RPMI7951 (cell line): Measurements from ENCODE around the gene PPBP. TPM values are rescaled to one million over a fixed set of nuclear protein-coding genes. Genes with fewer than 3 reads are reported as not detected.
"Not testable (repeated sequence)": the region's sequence is repeated elsewhere in the genome, so short reads cannot be mapped to it uniquely, and the experiment has no call there.

ENCODE experiments used
- DNase-seq: peaks from one replicate; pipeline ENCODE4 v3.0.0-alpha.2; 2012; ENCODE audit warnings: low read depth
- total RNA-seq: library from RNA; depleted of rRNA; stranded (reverse); fragments of >200 nt; shearing (Covaris generic); gene quantifications from 2 replicates; pipeline ENCODE4 v1.2.3, GENCODE V29; 2014

Gene PPBP
- total RNA-seq, 1 experiment from 2014 or later: not detected

GRCh38 chr4:73992050-73992449, 4.1 kb upstream of the PPBP start:
- no peak for DNase-seq

DNA sequence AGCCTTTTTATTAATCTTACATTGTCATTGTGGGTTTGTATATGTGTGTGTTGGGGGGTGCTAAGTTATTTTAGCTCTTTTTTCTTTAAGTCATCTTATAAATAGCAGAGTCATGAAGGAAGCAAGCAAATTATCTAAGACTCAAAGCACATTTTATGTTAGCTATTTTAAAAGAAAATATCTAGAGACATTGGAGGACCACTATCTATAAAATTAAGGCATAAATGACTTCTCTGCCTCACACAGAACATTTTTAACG, 3.7 kb upstream of the PPBP start:
- DNase-seq: no peak

DNA sequence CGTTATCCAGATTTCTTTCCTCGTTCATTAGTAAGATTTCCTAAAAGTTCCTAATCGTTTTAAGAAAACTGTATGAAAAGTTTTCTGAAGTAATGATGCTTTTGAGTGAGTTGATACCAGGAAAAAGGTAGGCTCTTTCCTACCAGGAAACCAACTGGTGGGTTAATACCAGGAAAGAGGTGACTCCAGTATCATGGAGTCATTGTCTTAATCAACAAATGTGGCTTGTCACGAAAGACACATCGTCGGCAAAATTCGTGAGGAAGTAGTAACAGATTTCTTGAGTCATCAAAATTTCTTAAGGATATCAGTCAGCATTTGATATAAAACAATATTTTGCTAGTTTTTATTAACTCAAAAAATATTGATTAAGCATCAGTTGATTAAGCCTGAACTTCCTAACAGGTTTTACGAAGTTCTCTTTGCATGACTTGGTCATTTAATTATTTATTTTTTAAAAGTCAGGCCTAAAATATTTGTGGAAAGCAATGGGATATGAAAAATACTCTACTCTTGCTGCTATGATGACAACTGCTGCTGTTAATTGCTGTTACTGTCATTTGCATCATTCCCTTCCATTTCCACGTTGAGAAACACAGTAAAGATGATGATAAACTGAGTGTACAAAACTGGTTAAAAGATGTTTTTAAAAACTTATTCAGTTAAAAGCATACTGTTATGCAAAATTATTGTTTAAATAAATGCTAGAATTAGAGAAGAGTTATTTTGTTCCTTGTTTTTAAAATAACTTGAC, 3.2 kb upstream of the PPBP start:
- no peak for DNase-seq

GRCh38 chr4:73989928-73990327, 1.9 kb upstream of the PPBP start:
- DNase-seq: no peak

DNA sequence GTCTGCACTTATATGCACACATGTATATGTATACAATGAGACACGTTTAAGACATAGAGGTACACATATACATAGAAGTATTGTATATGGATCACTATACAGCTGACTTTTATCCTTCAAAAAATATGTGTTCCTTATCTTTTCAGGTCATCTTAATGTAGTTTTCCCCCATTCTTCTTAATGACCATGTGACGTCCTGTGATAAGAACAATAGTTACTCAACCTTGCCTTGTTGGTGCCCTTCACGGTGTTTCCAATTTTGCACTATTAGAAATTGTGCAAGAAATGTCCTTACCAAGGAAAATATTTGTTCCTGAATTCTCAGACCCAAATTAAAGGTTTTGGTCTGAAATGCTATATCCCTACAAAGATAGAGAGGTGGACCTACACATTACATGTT, 1.0 kb upstream of the PPBP start:
- no peak for DNase-seq

- no peak for DNase-seq
These were observed 2.5 kb downstream of the PPBP start for GRCh38 chr4:73985528-73985852.

DNA sequence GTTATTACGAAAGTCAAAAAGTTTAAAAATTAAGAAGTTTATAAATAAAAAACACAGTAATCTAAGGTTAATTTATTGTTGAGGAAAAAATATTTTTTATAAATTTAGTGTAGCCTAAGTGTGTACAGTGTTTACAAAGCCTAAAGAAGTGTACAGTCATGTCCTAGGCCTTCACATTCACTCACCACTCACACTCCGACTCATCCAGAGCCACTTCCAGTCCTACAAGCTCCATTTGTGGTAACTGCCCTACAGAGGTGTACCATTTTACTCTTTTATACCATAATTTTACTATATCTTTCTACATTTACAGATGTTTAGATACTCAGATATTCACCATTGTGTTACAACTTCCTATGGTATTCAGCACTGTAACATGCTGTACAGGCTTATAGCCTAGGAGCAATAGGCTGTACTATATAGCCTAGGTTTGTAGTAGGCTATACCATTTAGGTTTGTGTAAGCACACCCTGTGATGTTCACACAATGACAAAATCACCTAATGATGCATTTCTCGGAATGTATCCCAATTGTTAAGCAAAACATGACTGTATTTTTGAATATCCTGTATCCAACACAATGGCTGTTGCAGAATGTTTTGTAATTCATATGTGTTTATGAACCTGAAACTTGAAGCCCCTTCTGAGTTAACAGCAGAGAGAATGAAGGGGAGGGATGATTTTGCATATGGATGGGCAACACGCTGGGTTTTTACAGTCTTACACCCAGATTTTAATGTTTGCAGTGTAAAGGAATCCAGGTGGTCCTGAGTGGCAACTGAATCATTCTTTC, 3.1 kb downstream of the PPBP start:
- no peak for DNase-seq

DNA sequence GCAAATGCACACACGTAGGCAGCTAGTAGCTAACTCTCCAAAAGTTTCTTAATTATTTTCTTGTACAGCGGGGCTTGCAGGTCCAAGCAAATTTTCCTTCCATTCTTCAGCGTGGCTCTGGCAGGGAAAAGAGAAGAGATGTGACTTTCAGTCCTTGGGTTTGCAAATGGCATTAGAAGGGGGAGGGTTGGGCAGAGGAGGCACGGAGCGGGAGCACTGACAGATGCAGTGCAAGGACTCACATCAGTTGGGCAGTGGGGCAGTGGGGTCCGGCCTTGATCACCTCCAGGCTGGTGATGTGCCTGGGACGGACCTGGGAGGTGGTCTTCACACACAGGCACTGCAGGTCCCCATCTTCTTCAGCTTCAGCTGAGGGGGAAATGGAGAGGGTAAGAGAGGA, 6.8 kb downstream of the PPBP start:
- not testable (repeated sequence) for DNase-seq

GRCh38 chr4:73979407-73979957, 8.5 kb downstream of the PPBP start:
- DNase-seq: no peak

GRCh38 chr4:73978886-73979285, 9.1 kb downstream of the PPBP start:
- DNase-seq: peak; percentile 11

DNA sequence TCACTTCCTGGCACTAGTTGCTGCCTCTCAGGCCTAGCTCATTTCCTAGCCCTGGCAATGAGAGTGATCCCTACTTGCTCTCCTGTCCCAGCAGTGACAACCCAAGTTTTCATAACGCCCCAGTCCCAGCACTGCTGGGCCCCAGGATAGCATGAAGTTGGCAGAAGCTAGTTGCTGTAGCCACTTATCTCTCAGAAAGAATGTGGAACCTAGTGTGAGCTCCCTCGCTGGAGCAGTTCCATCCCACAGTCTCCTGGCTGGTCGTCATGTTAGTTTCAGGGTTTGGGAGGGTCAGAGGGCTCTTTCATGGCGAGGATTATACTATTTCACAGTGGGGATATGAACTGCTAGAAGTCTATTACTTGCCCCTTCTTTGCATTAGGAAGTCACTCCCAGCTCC, 11.3 kb downstream of the PPBP start:
- no peak for DNase-seq

DNA sequence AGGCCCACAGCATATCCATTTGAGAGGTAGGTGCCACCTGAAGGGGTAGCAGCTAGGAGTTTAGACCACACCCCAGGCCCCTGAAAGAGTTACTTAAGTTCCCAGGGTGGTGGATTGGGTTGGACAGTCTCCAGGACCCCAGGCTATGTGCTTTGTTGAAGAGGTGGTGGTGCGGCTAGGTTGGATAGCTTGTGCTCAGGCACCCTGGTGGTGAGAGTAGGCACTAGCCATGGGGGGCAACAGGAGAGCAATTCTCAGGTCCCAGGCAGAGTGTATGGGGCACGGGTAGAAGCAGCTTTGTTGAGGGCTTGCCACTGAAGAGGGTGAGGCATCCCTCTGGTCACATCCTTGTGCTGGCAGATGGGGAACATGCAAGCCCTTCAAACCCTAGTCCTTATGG, 11.8 kb downstream of the PPBP start:
- DNase-seq: no peak

DNA sequence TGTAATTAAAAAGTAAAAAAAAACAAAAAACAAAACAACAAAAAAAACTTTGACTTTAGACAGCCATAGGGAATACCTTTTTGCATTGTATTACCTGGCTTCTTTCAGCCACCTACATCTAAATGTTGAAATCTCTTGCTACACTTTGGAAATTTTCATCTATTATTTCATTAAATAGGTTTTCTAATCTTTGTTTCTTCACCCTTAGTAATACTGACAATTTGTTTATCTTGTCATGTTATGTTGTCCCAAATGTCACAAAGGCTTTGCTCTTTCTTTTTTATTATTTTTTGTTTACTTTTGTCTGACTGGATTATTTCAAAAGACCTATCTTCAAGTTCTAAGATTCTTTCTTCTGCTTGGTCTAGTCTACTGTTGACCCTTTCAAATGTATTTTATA, 13.6 kb downstream of the PPBP start:
- no peak for DNase-seq

DNA sequence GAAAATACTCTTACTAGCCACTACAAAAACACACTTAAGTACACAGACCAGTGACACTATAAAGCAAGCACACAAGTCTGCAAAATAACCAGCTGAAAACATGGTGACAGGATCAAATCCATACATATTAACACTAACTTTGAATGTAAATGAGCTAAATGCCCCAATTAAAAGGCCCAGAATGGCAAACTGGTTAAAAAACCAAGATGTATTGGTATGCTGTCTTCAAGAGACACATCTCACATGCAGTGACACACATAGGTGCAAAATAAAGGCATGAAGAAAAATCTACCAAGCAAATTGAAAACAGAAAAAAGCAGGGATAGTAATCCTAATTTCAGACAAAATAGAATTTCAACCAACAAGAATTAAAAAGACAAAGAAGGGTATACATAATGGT, 17.0 kb downstream of the PPBP start:
- no peak for DNase-seq

DNA sequence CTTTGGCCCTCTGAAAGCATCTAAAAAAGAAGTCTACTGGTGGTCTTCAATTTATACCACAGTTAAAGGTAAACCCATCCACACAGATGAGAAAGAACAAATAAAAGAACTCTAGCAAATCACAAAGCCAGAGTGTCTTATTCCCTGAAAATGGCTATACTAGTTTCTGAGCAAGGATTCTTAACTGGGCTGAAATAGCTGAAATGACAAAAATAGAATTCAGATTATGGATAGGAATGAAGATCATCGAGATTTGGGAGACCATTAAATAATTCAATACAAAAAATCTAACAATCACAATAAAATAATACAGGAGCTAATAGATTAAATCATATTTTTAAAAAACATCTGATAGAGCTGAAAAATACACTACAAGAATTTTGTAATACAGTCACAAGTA, 18.0 kb downstream of the PPBP start:
- no peak for DNase-seq

- no peak for DNase-seq
These were observed 20.1 kb downstream of the PPBP start for GRCh38 chr4:73967866-73968265.

DNA sequence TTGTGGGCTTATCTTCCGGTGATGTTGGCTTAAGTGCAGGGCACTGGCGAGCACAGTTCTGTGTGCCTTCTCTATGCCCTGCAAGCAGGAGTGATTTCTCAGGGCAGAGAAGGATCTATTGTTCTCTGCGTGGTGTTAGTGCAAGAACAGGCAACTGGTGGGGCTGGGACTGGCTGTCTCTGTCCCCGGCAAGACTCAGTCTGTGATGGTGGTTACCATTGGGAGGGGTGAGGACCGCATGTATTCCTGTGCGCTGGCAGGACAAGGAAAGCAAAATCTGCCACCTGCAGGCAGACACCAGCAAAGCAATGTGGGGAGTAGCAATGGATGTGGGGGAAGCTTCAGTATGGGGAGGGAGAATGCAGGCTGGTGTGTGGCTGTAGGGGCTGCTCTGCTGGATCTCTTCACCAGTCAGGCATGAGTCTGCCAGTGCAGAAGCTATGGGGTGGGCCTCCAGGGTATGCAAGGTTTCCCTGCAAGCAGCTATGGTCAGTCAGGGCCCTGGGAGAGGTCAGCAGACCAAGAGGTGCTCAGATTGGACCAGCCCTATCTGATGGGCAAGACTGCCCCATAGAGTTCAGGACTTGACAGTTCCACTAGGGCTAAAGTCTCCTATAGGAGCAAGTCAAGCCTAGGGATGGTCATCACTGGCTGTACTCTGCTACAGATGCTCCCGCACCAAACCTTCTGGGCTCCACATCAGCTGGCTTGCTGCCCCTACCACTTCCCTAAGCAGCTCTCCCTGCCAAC, 23.0 kb downstream of the PPBP start:
- DNase-seq: peak; percentile 65

- no peak for DNase-seq
These were observed 25.3 kb downstream of the PPBP start for GRCh38 chr4:73962724-73963123.

DNA sequence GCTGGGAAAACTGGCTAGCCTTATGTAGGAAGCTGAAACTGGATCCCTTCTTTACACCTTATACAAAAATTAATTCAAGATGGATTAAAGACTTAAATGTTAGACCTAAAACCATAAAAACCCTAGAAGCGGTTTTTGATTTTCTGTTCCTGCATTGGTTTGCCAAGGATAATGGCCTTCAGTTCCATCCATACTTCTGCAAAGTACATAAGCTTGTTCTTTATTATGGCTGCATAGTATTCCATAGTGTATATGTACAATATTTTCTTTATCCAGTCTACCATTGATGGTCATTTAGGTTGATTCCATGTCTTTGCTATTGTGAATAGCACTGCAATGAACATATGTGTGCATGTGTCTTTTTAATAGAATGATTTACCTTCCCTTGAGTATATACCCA, 28.9 kb downstream of the PPBP start:
- not testable (repeated sequence) for DNase-seq

GRCh38 chr4:73952352-73952751, 35.6 kb downstream of the PPBP start:
- no peak for DNase-seq

DNA sequence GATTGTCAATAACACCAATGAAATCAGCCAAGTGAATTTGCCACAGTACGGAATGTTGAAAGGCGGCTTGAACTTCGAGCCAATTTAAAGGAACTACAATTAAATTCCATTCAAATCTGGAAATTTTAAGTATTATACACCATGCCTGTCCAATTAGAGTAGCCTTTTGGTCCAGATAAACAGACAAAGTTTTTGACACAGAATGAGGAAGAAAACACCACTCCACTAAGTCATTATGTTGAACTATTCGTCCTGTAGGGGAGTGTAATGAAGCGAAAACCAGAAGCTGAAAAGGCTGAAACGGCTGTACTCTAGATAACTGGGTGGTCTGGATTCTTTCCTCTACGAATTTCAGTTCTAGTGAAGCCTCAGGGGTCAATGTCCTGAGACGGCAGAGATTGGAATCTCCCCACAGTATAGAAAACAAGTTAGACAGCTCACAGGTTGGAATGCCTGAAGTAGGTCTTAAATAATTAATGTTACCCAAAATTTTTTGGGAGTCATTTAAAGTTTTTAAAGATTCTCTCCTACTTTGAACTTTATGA, 37.5 kb downstream of the PPBP start:
- DNase-seq: not testable (repeated sequence)

DNA sequence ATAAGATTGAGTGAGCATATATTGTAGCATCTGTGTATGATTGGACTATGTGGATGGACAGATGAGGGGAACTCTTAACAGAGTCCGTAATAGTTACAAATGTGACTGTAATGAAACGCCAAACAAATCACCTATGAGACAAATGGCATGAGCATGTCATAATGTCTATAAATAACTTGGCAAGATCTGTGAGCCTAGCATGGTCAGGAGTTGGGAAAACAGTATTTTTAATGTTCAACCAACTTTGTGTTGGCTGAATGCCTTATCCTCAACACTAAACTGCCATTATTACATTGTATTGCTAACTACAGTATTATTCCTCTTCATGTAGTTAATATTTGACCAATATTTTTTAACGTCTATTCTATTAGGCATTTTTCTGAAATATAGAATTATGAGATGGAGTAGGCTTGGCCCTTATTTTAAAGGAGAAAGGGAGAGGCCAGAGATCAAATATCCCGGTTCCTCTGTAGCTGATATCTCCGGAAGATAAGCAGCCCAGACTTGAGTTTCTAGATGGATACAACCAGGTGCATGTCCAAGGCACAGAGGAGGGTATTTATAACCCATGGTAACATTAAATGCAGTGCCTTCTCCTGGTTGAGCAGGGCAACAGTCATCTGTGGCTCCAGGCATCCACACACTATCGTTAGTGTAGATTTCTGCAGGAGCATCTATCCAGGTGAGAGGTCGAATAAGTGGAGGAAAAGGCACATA, 38.8 kb downstream of the PPBP start:
- DNase-seq: no peak
